ENCODE measurements around the gene FBXW11. TPM values are rescaled to one million over a fixed set of nuclear protein-coding genes. Genes with fewer than 3 reads are reported as not detected.

FBXW11 gene
- total and polyA plus RNA-seq, 2 of the 13 experiments (the other 11 are each of a cell fraction or from before 2014, with no cell fraction given): 31.7 to 53.6 TPM

GRCh38 chr5:171825051-171825450, 181.4 kb downstream of the FBXW11 start:
- intact Hi-C loops (cut with micrococcal nuclease; ENCODE audit: unreplicated experiment): no loop called here
- H3K79me2 ChIP-seq (ENCODE audit: insufficient read depth, low read length): no peaks in the 10 kb centered on the region
- no peaks in the 10 kb centered on the region for H4K20me1 ChIP-seq (ENCODE audit: insufficient read depth, low read length)
- BruUV-seq (replicated peaks): no TSS peak
- no peaks in the 10 kb centered on the region for H3K9me3 ChIP-seq (ENCODE audit: low read length)
- no peak overlapping the region for H3K4me2 ChIP-seq (ENCODE audit: low read depth, low read length)
- no peak overlapping the region for H3K4me3 ChIP-seq (replicated peaks in 1 of 3; ENCODE audit: insufficient read depth in 1 of 3, low read depth in 2 of 3, low read length in 3 of 3)
- H3K4me1 ChIP-seq (ENCODE audit: insufficient read depth, low read length): no peaks in the 10 kb centered on the region
- H3K36me3 ChIP-seq (replicated peaks in 1 of 2; ENCODE audit: control insufficient read depth in 1 of 2, insufficient read depth in 2 of 2, low read length in 2 of 2): no peaks in the 10 kb centered on the region
- no peak overlapping the region for H3K27ac ChIP-seq (ENCODE audit: extremely low read length, insufficient read depth, low read length)
- no peak for ATAC-seq
- ChIA-PET POLR2A (no interaction called here), CTCF (ENCODE audit: low intra/inter-chr PET ratio, low total read pairs) (no interaction called here)
- peaks cover 0 to 3% of the 10 kb centered on the region in 2 experiments; a peak in 1 of 5 replicates for H3K27me3 ChIP-seq (ENCODE audit: control insufficient read depth in 1 of 2, insufficient read depth in 2 of 2, low read length in 2 of 2)
- FAIRE-seq: no peak
- in situ Hi-C loops (cut with HindIII; ENCODE audit: extremely low pct_ligation_motif_present, low pct_unique_long_range_greater_than_20kb): no loop called here
- TF ChIP-seq ZNF281 (CRISPR knock-in tag; IDR thresholded peaks at IDR 0.05; ENCODE audit: borderline replicate concordance): no peak
- H3K9ac ChIP-seq (ENCODE audit: insufficient read depth, low read depth, low read length): no peak overlapping the region
- 8% methylated on average over 2 of the region's 3 CpGs for WGBS (ENCODE audit: low lambda C conversion rate)
- no peak for DNase-seq (ENCODE audit: low spot score)
- no peak overlapping the region for H2AFZ ChIP-seq (ENCODE audit: low read length)

- 12% methylated on average over 5 of the region's 5 CpGs for WGBS (ENCODE audit: low lambda C conversion rate)
- CTCF ChIA-PET (ENCODE audit: low intra/inter-chr PET ratio, low total read pairs): no interaction called here
- no peak for DNase-seq (ENCODE audit: low spot score)
- no peak for TF ChIP-seq NR2C2 (CRISPR knock-in tag; IDR thresholded peaks at IDR 0.05; ENCODE audit: borderline replicate concordance)
- no peak for TF ChIP-seq HDAC2 (CRISPR knock-in tag; IDR thresholded peaks at IDR 0.05)
- TF ChIP-seq ZNF281 (CRISPR knock-in tag; IDR thresholded peaks at IDR 0.05; ENCODE audit: borderline replicate concordance): no peak
- TF ChIP-seq ZNF850 (CRISPR knock-in tag; conservative IDR thresholded peaks at IDR 0.05): no peak
- no peak for TF ChIP-seq ATF7-NPFF (CRISPR knock-in tag; IDR thresholded peaks at IDR 0.05; ENCODE audit: low read depth)
- no peak for TF ChIP-seq RXRB (CRISPR knock-in tag; IDR thresholded peaks at IDR 0.05; ENCODE audit: borderline replicate concordance)
- no peak for TF ChIP-seq FOSL2 (CRISPR knock-in tag; IDR thresholded peaks at IDR 0.05)
- no peak for TF ChIP-seq KDM4B (CRISPR knock-in tag; IDR thresholded peaks at IDR 0.05)
- no peak for TF ChIP-seq WIZ (CRISPR knock-in tag; IDR thresholded peaks at IDR 0.05)
- no peak for TF ChIP-seq ZNF543 (CRISPR knock-in tag; IDR thresholded peaks at IDR 0.05)
- no peak for TF ChIP-seq SNRNP70 (IDR thresholded peaks at IDR 0.05; ENCODE audit: low read depth, low read length)
- TF ChIP-seq ATF5 (CRISPR knock-in tag; IDR thresholded peaks at IDR 0.05; ENCODE audit: low read depth): no peak
- no peak for TF ChIP-seq DNMT1 (CRISPR knock-in tag; IDR thresholded peaks at IDR 0.05)
Measured at GRCh38 chr5:171823269-171823668, 183.2 kb downstream of the FBXW11 start.

More at GRCh38 chr5:171823269-171823668, 183.2 kb downstream of the FBXW11 start:
- H4K20me1 ChIP-seq (ENCODE audit: insufficient read depth, low read length): no peaks in the 10 kb centered on the region
- H3K4me2 ChIP-seq (ENCODE audit: low read depth, low read length): no peak overlapping the region
- no peak for FAIRE-seq
- no peaks in the 10 kb centered on the region for H3K9me3 ChIP-seq (ENCODE audit: low read length)
- H3K27me3 ChIP-seq (ENCODE audit: control insufficient read depth in 1 of 2, insufficient read depth in 2 of 2, low read length in 2 of 2): peaks cover 0 to 3% of the 10 kb centered on the region in 2 experiments; a peak in 1 of 5 replicates
- no peak overlapping the region for H3K4me3 ChIP-seq (replicated peaks in 1 of 3; ENCODE audit: insufficient read depth in 1 of 3, low read depth in 2 of 3, low read length in 3 of 3)
- in situ Hi-C loops (cut with HindIII; ENCODE audit: extremely low pct_ligation_motif_present, low pct_unique_long_range_greater_than_20kb) (no loop called here), intact Hi-C loops (cut with micrococcal nuclease; ENCODE audit: unreplicated experiment) (no loop called here)
- H3K36me3 ChIP-seq (replicated peaks in 1 of 2; ENCODE audit: control insufficient read depth in 1 of 2, insufficient read depth in 2 of 2, low read length in 2 of 2): no peaks in the 10 kb centered on the region
- H3K79me2 ChIP-seq (ENCODE audit: insufficient read depth, low read length): no peaks in the 10 kb centered on the region
- no peak overlapping the region for H3K9ac ChIP-seq (ENCODE audit: insufficient read depth, low read depth, low read length)
- no peak overlapping the region for H2AFZ ChIP-seq (ENCODE audit: low read length)
- ATAC-seq: no peak; the same call in 2 of the 3 replicates
- POLR2A ChIA-PET: no interaction called here
- no peak overlapping the region for H3K27ac ChIP-seq (ENCODE audit: extremely low read length, insufficient read depth, low read length)
- H3K4me1 ChIP-seq (ENCODE audit: insufficient read depth, low read length): no peaks in the 10 kb centered on the region
- BruUV-seq (replicated peaks): no TSS peak

All from HepG2 (cell line).